Cardiac fibroblast (primary cell): ENCODE measurements around the gene ZNF687.

Source experiments
- DNase-seq, 2 donors: peaks; one replicate each; pipeline versions ENCODE4 v3.0.0 to v3.0.0-alpha.2; 2010; ENCODE audit warnings: low read depth in 2 of 2
- H3K4me3 ChIP-seq, 2 donors: replicated peaks in 1 of 2; 1 replicate in 1 of 2; 2 replicates in 1 of 2; pipeline ENCODE4 v1.5.1; 2011; ENCODE audit warnings: low read depth in 2 of 2, low read length in 2 of 2, mild to moderate bottlenecking in 2 of 2, moderate library complexity in 1 of 2
- TF ChIP-seq, protein P1 (sequence below): IDR thresholded peaks from one replicate; pipeline ENCODE4 v1.5.1; 2011; ENCODE audit warnings: low read depth, mild to moderate bottlenecking, low read length, inconsistent platforms

Gene ZNF687

DNA sequence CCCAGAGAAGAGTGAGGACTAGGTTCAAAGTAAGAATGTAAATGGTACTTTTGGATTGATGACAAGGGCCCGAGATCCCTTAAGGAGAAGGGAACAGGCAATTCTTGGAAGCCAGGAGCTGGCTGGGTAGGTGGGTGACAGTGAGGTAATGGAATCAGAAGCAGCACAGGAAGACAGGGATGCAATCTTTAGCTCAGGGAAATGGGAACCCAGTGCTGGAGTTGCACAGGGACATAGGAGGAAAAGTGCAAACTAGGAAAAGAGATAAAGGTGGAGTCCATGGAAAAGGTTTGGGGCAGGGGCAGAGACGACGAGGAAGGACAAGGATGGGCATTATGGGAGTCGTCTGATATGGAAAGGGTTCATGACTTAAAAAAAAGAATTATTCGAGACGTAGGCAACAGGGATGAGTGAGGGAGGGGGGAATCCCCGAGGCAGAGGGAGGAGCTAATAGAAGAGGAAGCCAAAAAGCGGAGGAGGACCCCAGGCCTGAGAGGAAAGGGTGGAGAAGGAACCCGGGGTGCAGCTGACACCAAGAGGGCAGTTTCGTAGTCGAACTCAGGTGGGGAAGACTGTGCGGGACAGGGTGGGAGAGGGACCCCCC is 44.6 kb downstream of the ZNF687 start:
- TF ChIP-seq, protein P1, sequence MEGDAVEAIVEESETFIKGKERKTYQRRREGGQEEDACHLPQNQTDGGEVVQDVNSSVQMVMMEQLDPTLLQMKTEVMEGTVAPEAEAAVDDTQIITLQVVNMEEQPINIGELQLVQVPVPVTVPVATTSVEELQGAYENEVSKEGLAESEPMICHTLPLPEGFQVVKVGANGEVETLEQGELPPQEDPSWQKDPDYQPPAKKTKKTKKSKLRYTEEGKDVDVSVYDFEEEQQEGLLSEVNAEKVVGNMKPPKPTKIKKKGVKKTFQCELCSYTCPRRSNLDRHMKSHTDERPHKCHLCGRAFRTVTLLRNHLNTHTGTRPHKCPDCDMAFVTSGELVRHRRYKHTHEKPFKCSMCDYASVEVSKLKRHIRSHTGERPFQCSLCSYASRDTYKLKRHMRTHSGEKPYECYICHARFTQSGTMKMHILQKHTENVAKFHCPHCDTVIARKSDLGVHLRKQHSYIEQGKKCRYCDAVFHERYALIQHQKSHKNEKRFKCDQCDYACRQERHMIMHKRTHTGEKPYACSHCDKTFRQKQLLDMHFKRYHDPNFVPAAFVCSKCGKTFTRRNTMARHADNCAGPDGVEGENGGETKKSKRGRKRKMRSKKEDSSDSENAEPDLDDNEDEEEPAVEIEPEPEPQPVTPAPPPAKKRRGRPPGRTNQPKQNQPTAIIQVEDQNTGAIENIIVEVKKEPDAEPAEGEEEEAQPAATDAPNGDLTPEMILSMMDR = no peak
- peak overlapping the region; percentile 69 to 79 for H3K4me3 ChIP-seq
- DNase-seq = peak; percentile 59 to 61

DNA sequence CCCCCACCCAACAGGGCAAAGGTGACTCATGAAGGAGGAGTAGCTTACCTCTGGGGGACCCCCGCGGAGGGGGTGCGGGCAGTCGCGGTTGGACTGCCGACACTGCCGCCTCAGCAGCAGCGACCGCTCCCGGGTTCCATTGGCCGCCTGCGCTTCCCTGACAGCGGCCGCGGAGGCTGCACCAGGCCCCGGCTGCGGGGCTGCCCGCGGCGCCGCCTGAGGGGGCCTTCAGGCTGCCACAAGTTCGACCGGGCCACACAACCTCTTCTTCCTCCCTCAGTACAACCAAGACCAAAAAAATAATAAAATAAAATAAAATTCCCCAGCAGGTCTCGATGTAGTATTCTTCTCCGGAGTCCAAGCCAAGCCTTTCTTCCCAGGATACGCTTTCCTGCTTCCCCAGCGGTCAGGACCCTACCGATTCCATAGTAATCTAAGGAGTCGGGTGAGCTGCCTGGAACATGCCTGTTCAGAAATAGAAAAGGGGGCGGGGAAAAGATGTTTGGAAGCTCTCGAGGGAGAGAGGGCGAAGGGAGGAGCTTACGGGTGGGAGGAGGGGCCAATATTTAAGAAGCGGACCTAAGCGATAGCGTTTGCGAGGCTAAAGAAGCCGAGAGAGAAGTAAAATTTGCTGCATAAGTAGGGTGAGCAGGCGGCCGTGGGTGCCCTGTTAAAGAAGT is 45.3 kb downstream of the ZNF687 start, which contains the start of gene PI4KB:
Gene PI4KB (minus strand): TSS at position 194 of the 680 bp plus-strand sequence. CDS start 10,935 bp downstream, outside the sequence.
- H3K4me3 ChIP-seq = peak within 1 kb of the TSS; percentile 69 to 79
- TF ChIP-seq, protein P1 = no peak
- peak; percentile 99 for DNase-seq

DNA sequence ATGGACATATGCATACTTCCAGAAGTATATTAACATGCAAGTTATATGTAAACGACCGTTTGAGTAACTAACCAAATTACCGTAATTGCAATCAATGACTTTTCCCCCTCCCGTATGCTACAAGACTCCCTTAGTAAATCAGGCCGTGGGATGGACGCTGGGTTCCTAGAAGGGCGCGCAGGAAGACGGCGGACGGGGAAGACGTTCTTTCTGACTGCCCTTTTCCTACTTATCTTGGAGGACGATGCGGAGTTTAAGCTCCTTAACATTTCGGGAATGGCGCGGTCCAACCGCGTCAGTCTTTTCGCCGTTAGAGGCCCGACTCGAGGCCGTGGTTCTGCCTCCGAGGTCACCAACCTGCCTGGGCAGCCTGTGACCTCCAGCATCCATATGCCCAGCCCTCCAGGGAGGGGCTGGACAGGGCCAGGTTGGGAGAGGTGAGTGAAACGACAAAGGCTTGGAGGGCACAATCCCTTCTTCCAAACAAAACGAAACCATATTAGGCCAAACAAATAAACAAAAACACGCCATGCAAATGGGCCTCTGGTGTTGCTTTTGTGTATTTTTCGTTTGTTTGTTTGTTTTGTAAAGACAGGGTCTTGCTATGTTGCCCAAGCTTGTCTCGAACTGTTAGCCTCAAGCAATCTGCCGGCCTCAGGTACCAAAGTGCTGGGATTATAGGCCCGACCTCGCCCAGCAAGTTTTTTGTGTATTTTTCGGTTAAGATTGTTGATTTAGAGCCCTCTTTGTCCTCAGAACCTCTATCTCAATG is 46.0 kb downstream of the ZNF687 start:
- H3K4me3 ChIP-seq = peak overlapping the region; percentile 51 to 79
- TF ChIP-seq, protein P1 = no peak
- no peak for DNase-seq

DNA sequence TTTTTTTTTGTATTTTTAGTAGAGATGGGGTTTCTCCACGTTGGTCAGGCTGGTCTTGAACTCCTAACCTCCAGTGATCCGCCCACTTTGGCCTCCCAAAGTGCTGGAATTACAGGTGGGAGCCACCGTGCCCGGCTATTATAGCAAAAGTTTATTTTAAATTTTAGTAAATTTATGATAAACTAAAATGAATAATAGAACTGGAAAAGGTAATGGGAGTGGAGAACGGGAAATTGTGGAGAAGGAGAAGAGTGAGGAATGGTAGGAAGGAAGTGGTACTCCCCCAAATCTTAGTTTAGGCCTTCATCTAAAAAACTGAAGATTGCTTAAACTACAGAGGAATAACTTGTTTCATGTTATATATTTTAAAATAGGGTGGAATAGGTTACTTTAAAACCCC is 52.7 kb downstream of the ZNF687 start:
- TF ChIP-seq, protein P1 = no peak
- no peak for DNase-seq
- no peak overlapping the region for H3K4me3 ChIP-seq

DNA sequence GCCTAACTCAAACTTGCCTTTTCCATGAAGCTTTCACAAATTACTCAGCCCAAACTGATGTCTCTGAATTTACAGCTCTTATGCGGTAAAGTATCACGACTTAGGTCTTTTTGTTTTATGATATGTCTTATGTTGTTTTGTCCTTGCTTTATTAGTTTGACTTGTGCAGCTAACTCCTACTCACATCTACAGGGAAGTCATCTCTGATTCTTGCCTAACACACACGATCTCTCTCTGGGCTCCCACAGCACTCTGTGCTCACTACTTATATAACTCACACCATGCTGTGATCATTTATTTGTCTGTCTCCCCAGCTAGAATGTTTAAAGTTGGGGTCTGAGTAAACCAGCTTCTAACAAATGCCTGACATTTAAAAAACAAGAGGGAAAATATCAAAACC is 54.5 kb downstream of the ZNF687 start:
- no peak overlapping the region for H3K4me3 ChIP-seq
- TF ChIP-seq, protein P1 = no peak
- DNase-seq = no peak

DNA sequence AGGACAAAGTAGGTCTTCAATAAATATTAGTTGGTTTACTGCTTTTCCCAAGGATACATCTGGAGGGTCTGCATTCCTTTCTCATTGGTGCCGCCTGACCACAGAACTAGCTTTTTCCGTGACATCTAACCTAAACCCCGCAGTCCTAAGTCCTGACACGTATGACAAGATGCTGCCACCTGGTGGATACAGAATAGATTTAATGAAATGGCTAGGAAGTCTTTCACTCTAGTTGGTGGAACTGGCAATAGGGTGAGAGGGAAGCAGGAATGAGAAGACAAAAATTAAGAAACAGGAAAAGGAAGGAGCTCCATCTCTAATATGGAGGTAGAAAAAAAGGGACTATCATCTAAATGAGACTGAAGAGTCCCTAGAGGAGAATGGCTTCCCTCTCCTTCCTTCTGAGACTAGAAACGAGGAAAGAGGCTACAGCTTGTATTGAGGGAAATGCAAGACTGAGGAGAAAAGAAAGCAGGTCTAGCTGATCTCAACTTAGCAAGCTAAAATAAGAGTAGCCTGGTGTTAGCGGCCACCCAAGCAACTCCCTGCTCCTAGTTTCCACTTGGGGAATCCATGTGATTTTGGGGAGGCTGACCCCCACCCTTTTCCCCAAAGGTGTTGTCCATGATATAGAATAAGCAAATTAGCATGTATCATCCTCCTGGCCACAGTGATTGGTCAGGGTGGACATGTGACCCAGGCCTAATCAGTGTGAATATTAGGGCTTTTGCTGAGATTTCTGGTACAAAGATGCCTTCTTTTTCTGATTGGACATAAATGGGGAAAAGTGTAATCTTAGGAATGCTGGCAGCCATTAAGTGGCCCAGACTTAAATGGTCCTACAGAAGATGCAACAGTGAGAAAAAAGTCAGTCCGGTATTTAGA is 59.0 kb downstream of the ZNF687 start:
- DNase-seq = peak; percentile 89 to 92
- H3K4me3 ChIP-seq = no peak overlapping the region
- TF ChIP-seq, protein P1 = peak; percentile 49
